Naive thymus-derived CD4-positive, alpha-beta T cell (primary cell): ENCODE data around the gene MEAK7. TPM values are rescaled to one million over a fixed set of nuclear protein-coding genes. Genes with fewer than 3 reads are reported as not detected.
A peak's percentile ranks its signal among the peaks of the same experiment; 100 is the strongest.

Source experiments
- ATAC-seq: fragments of 150-1000 bp; cut with Tn5 transposase; 2 replicates; pipeline ENCODE4 v1.10.0; 2021; ENCODE audit warnings: mild to moderate bottlenecking, moderate library complexity
- CTCF ChIA-PET: fragments of 350-600 bp; sonication (Branson Sonifier 250); formaldehyde crosslinking; loops from one replicate; lab custom pipeline; 2021; ENCODE audit warnings: antibody characterized with exemption; lab: Charles Lee
- POLR2A ChIA-PET: fragments of 350-600 bp; sonication (Branson Sonifier 250); formaldehyde crosslinking; loops from one replicate; lab custom pipeline; 2021; ENCODE audit warnings: antibody characterized with exemption, inconsistent platforms; lab: Charles Lee
- DNase-seq, 9 donors: peaks; one replicate each; pipeline versions ENCODE4 v3.0.0 to v3.0.0-alpha.2; 2020 to 2022; ENCODE audit warnings: mixed read lengths in 1 of 9
- H3K27ac ChIP-seq: one replicate; pipeline ENCODE4 v1.7.0; 2013; ENCODE audit warnings: mild to moderate bottlenecking, low read depth, low read length, moderate library complexity
- H3K27me3 ChIP-seq, 2 donors: one replicate each; pipeline ENCODE4 v1.7.0; 2013; ENCODE audit warnings: low read length in 2 of 2, mild to moderate bottlenecking in 2 of 2, moderate library complexity in 2 of 2; ENCODE audit not compliant: control insufficient read depth in 2 of 2, insufficient read depth in 2 of 2
- H3K36me3 ChIP-seq, 3 experiments: 1 replicate in 2 of 3; 2 replicates in 1 of 3; pipeline ENCODE4 v1.7.0; 2013; ENCODE audit warnings: low read length in 3 of 3, mild to moderate bottlenecking in 3 of 3, moderate library complexity in 1 of 3; ENCODE audit not compliant: insufficient read depth in 3 of 3, control insufficient read depth in 2 of 3
- H3K4me1 ChIP-seq, 2 donors: one replicate each; pipeline ENCODE4 v1.7.0; 2013; ENCODE audit warnings: low read length in 2 of 2, mild to moderate bottlenecking in 2 of 2, moderate library complexity in 1 of 2; ENCODE audit not compliant: control insufficient read depth in 2 of 2, insufficient read depth in 2 of 2
- H3K4me3 ChIP-seq: 2 replicates; pipeline ENCODE4 v1.7.0; 2013; ENCODE audit warnings: mild to moderate bottlenecking, low read length
- H3K9me3 ChIP-seq, 3 experiments: 1 replicate in 2 of 3; 2 replicates in 1 of 3; pipeline ENCODE4 v1.7.0; 2013; ENCODE audit warnings: low read length in 3 of 3; ENCODE audit not compliant: control insufficient read depth in 2 of 3
- H3K27ac Mint-ChIP-seq, 9 donors: one replicate each; pipeline ENCODE4 v1.8.0; 2020 to 2022; ENCODE audit warnings: mixed read lengths in 9 of 9, mild to moderate bottlenecking in 8 of 9, moderate library complexity in 5 of 9, inconsistent platforms in 2 of 9
- H3K27me3 Mint-ChIP-seq, 5 donors: one replicate each; pipeline ENCODE4 v1.8.0; 2021 to 2022; ENCODE audit warnings: mixed read lengths in 5 of 5, mild to moderate bottlenecking in 1 of 5
- H3K36me3 Mint-ChIP-seq, 5 donors: one replicate each; pipeline ENCODE4 v1.8.0; 2020 to 2022; ENCODE audit warnings: mixed read lengths in 5 of 5, mild to moderate bottlenecking in 3 of 5, inconsistent platforms in 1 of 5
- H3K4me1 Mint-ChIP-seq, 7 donors: one replicate each; pipeline ENCODE4 v1.8.0; 2020 to 2022; ENCODE audit warnings: mixed read lengths in 7 of 7, mild to moderate bottlenecking in 3 of 7, inconsistent platforms in 1 of 7
- H3K4me3 Mint-ChIP-seq, 10 donors: one replicate each; pipeline ENCODE4 v1.8.0; 2020 to 2022; ENCODE audit warnings: mild to moderate bottlenecking in 10 of 10, mixed read lengths in 10 of 10, moderate library complexity in 6 of 10, inconsistent platforms in 2 of 10
- H3K9me3 Mint-ChIP-seq, 11 donors: one replicate each; pipeline ENCODE4 v1.8.0; 2020 to 2022; ENCODE audit warnings: mixed read lengths in 11 of 11, mild to moderate bottlenecking in 4 of 11, inconsistent platforms in 1 of 11, moderate library complexity in 1 of 11
- intact Hi-C, 2 donors: fragments of 100-400 bp; cut with micrococcal nuclease; formaldehyde crosslinking; loops; one replicate each; pipeline ENCODE4 v1.15.1; 2023
- polyA plus RNA-seq, 2 donors: library from polyadenylated mRNA; unstranded; fragments of 300-500 nt; fragmentation: Illumina TruSeq; gene quantifications; one replicate each; pipeline ENCODE4 v1.2.3, GENCODE V29; 2021
- total RNA-seq, 6 experiments: library from RNA in 5 of 6; stranded (reverse) in 5 of 6; gene quantifications; 1 replicate in 5 of 6; 2 replicates in 1 of 6; pipeline ENCODE4 v1.2.3 and lab custom pipeline; 2021 to 2026

Gene MEAK7
- total and polyA plus RNA-seq, 7 experiments from 2014 or later, result 4.0 to 56.1 (median 9.3) TPM

DNA sequence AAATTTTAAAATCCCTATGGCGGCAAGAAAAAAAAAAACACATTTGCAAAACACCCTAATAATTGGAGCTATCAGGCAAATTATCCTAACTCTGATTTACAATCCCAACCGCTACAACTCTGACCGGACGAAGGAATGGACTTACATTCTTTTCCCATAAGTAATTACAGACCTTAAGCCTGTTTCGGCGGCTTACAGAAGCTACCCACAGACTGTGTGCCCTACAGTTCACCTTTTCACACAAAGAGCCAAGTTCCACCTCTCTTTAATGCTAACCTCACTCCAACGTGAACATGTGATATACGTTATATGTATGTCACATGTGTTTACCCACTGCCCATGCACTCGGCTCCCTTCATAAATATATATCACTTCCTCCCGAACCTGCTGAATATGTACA lies 8.7 kb upstream of the MEAK7 start:
- peak overlapping the region; percentile 4 to 78 (median 62) for H3K4me3 Mint-ChIP-seq
- DNase-seq (no peak), ATAC-seq (no peak)
- H3K4me1 Mint-ChIP-seq, result peaks cover 49 to 79% (median 73%) of the 10 kb centered on the region in 7 donors
- ChIA-PET POLR2A (interaction anchor here (0.6 to 11.8 kb wide), 17 partner anchors 8 to 249 kb away, joined by 3 to 96 read pairs (median 4); partner anchors contain the start of genes COTL1 and MEAK7), CTCF (interaction anchor here (0.6 to 11.4 kb wide), 15 partner anchors 34 to 257 kb away, joined by 3 to 129 read pairs (median 4); partner anchors contain the start of gene COTL1)
- peaks cover 0 to 34% (median 0%) of the 10 kb centered on the region in 5 donors for H3K36me3 Mint-ChIP-seq
- Histone ChIP-seq H3K4me3 (no peak overlapping the region), H3K36me3 (no peaks in the 10 kb centered on the region), H3K27ac (peak overlapping the region; percentile 73), H3K9me3 (no peaks in the 10 kb centered on the region), H3K27me3 (no peaks in the 10 kb centered on the region), H3K4me1 (peaks cover 63 to 76% of the 10 kb centered on the region in 2 donors)
- intact Hi-C loops, result loop anchor here in 1 of 2 donors (10.0 kb wide), 2 partner anchors 792 to 1042 kb away; no protein-coding TSS in a partner anchor
- no peaks in the 10 kb centered on the region for H3K27me3 Mint-ChIP-seq
- H3K27ac Mint-ChIP-seq, result peak overlapping the region; percentile 93 to 99 (median 96)
- H3K9me3 Mint-ChIP-seq, result peaks cover 0 to 1% (median 0%) of the 10 kb centered on the region in 11 donors

GRCh38 chr16:84511831-84512230 lies 7.4 kb upstream of the MEAK7 start:
- no peak overlapping the region for H3K4me3 ChIP-seq
- ChIA-PET CTCF (interaction anchor here (0.7 to 11.4 kb wide), 11 partner anchors 35 to 226 kb away, joined by 3 to 129 read pairs (median 5); partner anchors contain the start of gene COTL1), POLR2A (interaction anchor here (1.3 to 11.8 kb wide), 6 partner anchors 37 to 110 kb away, joined by 4 to 96 read pairs (median 12); partner anchors contain the start of gene COTL1)
- no peak for DNase-seq
- H3K36me3 Mint-ChIP-seq, result peaks cover 0 to 28% (median 0%) of the 10 kb centered on the region in 5 donors
- H3K27ac Mint-ChIP-seq, result peak overlapping the region; percentile 55 to 94 (median 82)
- peaks cover 57 to 77% of the 10 kb centered on the region in 2 donors for H3K4me1 ChIP-seq
- ATAC-seq, result no peak
- no peaks in the 10 kb centered on the region for H3K36me3 ChIP-seq
- intact Hi-C loops, result loop anchor here (1.0 to 10.0 kb wide), 9 partner anchors 37 to 1043 kb away; partner anchors contain the start of gene COTL1 (in 2 of the 2)
- peak overlapping the region in 6 of 10 donors; percentile 11 to 67 (median 62) for H3K4me3 Mint-ChIP-seq
- peaks cover 44 to 81% (median 75%) of the 10 kb centered on the region in 7 donors for H3K4me1 Mint-ChIP-seq
- H3K9me3 Mint-ChIP-seq, result peaks cover 0 to 1% (median 0%) of the 10 kb centered on the region in 11 donors
- no peak overlapping the region for H3K27ac ChIP-seq
- H3K27me3 ChIP-seq, result no peaks in the 10 kb centered on the region
- H3K9me3 ChIP-seq, result no peaks in the 10 kb centered on the region
- H3K27me3 Mint-ChIP-seq, result no peaks in the 10 kb centered on the region

DNA sequence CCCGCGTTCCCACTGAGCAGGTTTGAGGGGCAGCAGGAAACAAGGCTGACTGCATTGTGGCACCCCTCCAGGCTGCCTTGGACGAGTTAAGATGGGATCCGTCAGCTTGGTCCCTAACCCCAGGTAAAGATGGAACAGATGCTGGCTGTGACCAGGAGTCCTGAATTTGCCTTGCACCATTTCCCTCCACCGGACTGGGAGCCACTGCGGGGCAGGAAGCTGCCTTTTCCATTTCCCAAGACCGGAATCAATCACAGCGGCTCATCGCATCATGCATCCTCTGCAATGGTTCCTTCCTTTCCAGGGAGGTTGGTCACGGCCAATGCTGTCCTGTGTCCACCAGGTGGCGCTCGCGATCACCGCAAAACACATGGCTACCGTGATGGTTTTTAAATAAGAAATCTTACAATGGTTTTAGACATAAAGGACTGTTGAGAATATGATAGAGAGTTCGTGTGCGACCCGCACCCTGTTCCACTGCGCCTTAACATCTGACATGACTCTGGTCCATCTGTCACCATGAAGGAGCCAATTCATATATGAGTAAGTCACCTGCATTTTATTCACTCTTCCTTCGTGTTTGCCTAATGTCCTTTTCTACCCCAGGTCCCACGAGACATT lies 6.8 kb upstream of the MEAK7 start:
- no peaks in the 10 kb centered on the region for H3K27me3 Mint-ChIP-seq
- Histone ChIP-seq H3K4me1 (peaks cover 53 to 77% of the 10 kb centered on the region in 2 donors), H3K27me3 (no peaks in the 10 kb centered on the region), H3K4me3 (no peak overlapping the region), H3K27ac (no peak overlapping the region), H3K9me3 (no peaks in the 10 kb centered on the region), H3K36me3 (no peaks in the 10 kb centered on the region)
- CTCF ChIA-PET, result interaction anchor here (0.5 to 11.4 kb wide), 20 partner anchors 10 to 1308 kb away, joined by 3 to 129 read pairs (median 4); partner anchors contain the start of gene COTL1
- intact Hi-C loops, result loop anchor here (1.0 to 10.0 kb wide), 9 partner anchors 38 to 1044 kb away; partner anchors contain the start of gene COTL1 (in 2 of the 2)
- peaks cover 48 to 79% (median 74%) of the 10 kb centered on the region in 7 donors for H3K4me1 Mint-ChIP-seq
- peak; percentile 55 to 88 (median 79) for DNase-seq
- POLR2A ChIA-PET, result interaction anchor here (0.7 to 11.8 kb wide), 14 partner anchors 13 to 219 kb away, joined by 3 to 96 read pairs (median 5); partner anchors contain the start of gene COTL1
- H3K36me3 Mint-ChIP-seq, result peaks cover 0 to 23% (median 0%) of the 10 kb centered on the region in 5 donors
- peak overlapping the region; percentile 55 to 94 (median 82) for H3K27ac Mint-ChIP-seq
- peaks cover 0 to 1% (median 0%) of the 10 kb centered on the region in 11 donors for H3K9me3 Mint-ChIP-seq
- peak overlapping the region in 9 of 10 donors; percentile 11 to 71 (median 62) for H3K4me3 Mint-ChIP-seq
- ATAC-seq, result peak; percentile 62

- no peaks in the 10 kb centered on the region for H3K27me3 ChIP-seq
- peaks cover 0 to 1% (median 0%) of the 10 kb centered on the region in 11 donors for H3K9me3 Mint-ChIP-seq
- intact Hi-C loops, result loop anchor here (5.0 to 10.0 kb wide), 6 partner anchors 308 to 702 kb away; partner anchors contain the start of genes TAF1C (in 2 of the 2), CRISPLD2 (in 1 of the 2), HSBP1 (in 1 of the 2) and KIAA0513 (in 1 of the 2)
- H3K9me3 ChIP-seq, result no peaks in the 10 kb centered on the region
- ATAC-seq (no peak), DNase-seq (no peak)
- peaks cover 49 to 75% of the 10 kb centered on the region in 2 donors for H3K4me1 ChIP-seq
- H3K27ac ChIP-seq, result peak overlapping the region; percentile 6
- H3K36me3 Mint-ChIP-seq, result peaks cover 0 to 15% (median 0%) of the 10 kb centered on the region in 5 donors
- peaks cover 45 to 80% (median 74%) of the 10 kb centered on the region in 7 donors for H3K4me1 Mint-ChIP-seq
- ChIA-PET POLR2A (interaction anchor here (0.6 to 5.5 kb wide), 11 partner anchors 36 to 177 kb away, joined by 3 to 38 read pairs (median 3); partner anchors contain the start of gene COTL1), CTCF (interaction anchor here (0.8 to 11.4 kb wide), 8 partner anchors 88 to 230 kb away, joined by 3 to 129 read pairs (median 12); partner anchors contain the start of gene COTL1)
- peak overlapping the region in 5 of 10 donors; percentile 14 to 72 (median 64) for H3K4me3 Mint-ChIP-seq
- no peaks in the 10 kb centered on the region for H3K36me3 ChIP-seq
- H3K27ac Mint-ChIP-seq, result peak overlapping the region in 6 of 9 donors; percentile 54 to 90 (median 86)
- H3K27me3 Mint-ChIP-seq, result no peaks in the 10 kb centered on the region
- no peak overlapping the region for H3K4me3 ChIP-seq
These were observed 4.8 kb upstream of the MEAK7 start for GRCh38 chr16:84509032-84509950.

DNA sequence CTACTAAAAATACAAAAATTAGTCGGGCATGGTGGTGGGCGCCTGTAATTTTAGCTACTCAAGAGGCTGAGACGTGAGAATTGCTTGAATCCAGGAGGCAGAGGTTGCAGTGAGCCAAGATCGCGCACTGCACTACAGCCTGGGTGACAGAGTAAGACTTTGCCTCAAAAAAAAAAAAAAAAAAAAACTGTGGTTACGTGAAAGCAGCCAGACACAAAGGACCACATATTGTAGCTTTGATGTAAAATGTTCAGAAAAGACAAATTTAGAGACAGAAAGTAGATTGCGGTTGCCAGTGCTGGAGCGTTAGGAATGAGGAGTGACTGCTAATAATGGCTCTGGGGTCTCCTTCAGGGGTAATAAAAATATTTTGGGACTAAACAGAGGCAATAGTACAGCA lies 4.0 kb upstream of the MEAK7 start:
- Histone ChIP-seq H3K4me1 (peaks cover 41 to 75% of the 10 kb centered on the region in 2 donors), H3K36me3 (no peaks in the 10 kb centered on the region), H3K4me3 (no peak overlapping the region), H3K27ac (peak overlapping the region; percentile 6), H3K9me3 (no peaks in the 10 kb centered on the region), H3K27me3 (no peaks in the 10 kb centered on the region)
- Mint-ChIP-seq H3K27me3 (no peaks in the 10 kb centered on the region), H3K36me3 (peaks cover 0 to 13% (median 0%) of the 10 kb centered on the region in 5 donors), H3K9me3 (peaks cover 0 to 1% (median 0%) of the 10 kb centered on the region in 11 donors), H3K4me3 (peak overlapping the region; percentile 27 to 72 (median 64)), H3K27ac (peak overlapping the region; percentile 0 to 90 (median 74)), H3K4me1 (peaks cover 43 to 80% (median 74%) of the 10 kb centered on the region in 7 donors)
- ATAC-seq (peak; percentile 10), DNase-seq (peak in 7 of 9 donors; percentile 46 to 61 (median 53))
- POLR2A ChIA-PET, result interaction anchor here (1.0 to 5.5 kb wide), 6 partner anchors 9 to 119 kb away, joined by 3 to 38 read pairs (median 8); partner anchors contain the start of gene COTL1
- CTCF ChIA-PET, result interaction anchor here (0.6 to 11.4 kb wide), 10 partner anchors 41 to 231 kb away, joined by 3 to 129 read pairs (median 4); no protein-coding TSS in a partner anchor
- intact Hi-C loops, result loop anchor here (5.0 to 10.0 kb wide), 6 partner anchors 309 to 701 kb away; partner anchors contain the start of genes TAF1C (in 2 of the 2), CRISPLD2 (in 1 of the 2), HSBP1 (in 1 of the 2) and KIAA0513 (in 1 of the 2)
